ENCODE data around the gene OR2AG2. TPM values are rescaled to one million over a fixed set of nuclear protein-coding genes. Genes with fewer than 3 reads are reported as not detected.
A peak's percentile ranks its signal among the peaks of the same experiment; 100 is the strongest.

The OR2AG2 gene
- total RNA-seq, 2 experiments from 2014 or later, result not detected

DNA sequence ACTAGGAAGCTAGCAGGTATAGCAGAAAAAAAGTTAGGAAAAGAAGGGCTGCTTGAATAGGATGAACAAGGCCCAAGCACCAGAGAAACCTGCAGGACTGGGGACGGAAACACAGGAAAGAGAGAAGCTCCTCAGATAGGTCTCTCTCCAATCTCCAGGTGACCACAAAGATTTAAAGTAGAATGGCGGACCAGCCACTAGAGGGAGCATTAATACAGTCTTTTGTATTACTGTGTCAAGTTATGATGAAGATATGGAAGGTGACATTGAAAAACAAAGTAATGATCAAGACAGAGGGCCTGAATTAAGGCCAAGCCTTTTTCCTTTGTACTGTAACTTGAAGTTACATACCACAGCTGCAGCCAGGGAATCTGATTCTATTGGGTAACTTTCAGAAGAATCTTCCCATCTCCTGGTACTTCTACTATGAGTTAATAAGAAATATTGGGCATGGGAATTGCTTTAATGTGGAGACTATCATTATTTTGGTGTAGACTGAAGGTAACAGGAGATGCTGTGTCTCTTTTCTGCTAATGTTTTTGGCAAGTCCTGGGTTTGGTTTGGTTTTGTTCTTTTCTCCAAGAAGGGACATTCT is 33.8 kb downstream of the OR2AG2 start:
- peaks cover 17% of the 10 kb centered on the region for H3K36me3 Mint-ChIP-seq
- intact Hi-C loops (cut with micrococcal nuclease), result loop anchor here (1.0 to 10.0 kb wide), 5 partner anchors 8 to 957 kb away; partner anchors contain the start of gene CNGA4
- H3K4me1 Mint-ChIP-seq (ENCODE audit: low read depth), result peaks cover 89% of the 10 kb centered on the region
- peak; percentile 67 for DNase-seq
- H3K4me3 Mint-ChIP-seq, result no peak overlapping the region
- H3K27ac Mint-ChIP-seq, result peak overlapping the region; percentile 53
- H3K27me3 Mint-ChIP-seq, result no peaks in the 10 kb centered on the region
- H3K9me3 Mint-ChIP-seq, result no peaks in the 10 kb centered on the region
- POLR2A ChIA-PET, result interaction anchor here (0.7 to 2.6 kb wide), 3 partner anchors 8 to 55 kb away, joined by 3 to 17 read pairs (median 5); partner anchors contain the start of gene MRPL17
- CTCF ChIA-PET, result interaction anchor here (0.7 to 17.6 kb wide), 17 partner anchors 10 to 359 kb away, joined by 3 to 527 read pairs (median 5); partner anchors contain the start of genes MRPL17, TAF10 and TPP1

DNA sequence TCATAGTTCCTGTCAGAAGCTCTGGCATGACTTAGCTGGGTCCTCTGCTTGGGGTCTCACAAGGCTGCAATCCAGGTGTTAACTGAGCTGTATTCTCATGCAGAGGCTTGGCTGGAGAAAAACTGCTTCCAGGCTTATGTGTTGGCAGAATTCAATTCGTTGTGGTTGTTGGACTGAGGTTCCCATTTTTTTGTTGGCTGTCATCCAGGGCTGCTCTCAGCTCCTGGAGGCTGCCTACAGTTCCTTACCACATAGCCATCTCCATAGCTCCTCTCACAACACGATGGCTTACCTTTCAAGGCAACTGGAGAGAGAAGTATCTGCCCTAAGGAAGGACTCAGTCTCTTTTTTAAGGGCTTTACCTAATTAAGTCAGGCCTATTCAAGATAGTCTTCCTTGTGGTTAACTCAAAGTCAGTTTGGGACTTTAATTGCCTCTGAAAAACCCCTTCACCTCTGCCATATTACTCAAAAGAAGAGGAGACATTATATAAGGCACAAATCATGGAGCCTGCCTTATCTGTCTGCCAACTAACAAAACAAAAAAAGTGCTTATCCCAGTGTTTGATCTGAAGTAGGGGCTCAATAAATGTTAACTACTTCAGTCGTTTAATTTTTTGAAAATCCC is 35.2 kb downstream of the OR2AG2 start:
- Mint-ChIP-seq H3K4me3 (peak overlapping the region; percentile 38), H3K4me1 (ENCODE audit: low read depth) (peaks cover 84% of the 10 kb centered on the region), H3K9me3 (peaks cover under 1% of the 10 kb centered on the region), H3K27me3 (no peaks in the 10 kb centered on the region), H3K27ac (peak overlapping the region; percentile 78), H3K36me3 (peaks cover 20% of the 10 kb centered on the region)
- ChIA-PET CTCF (interaction anchor here (1.0 to 17.6 kb wide), 9 partner anchors 9 to 53 kb away, joined by 3 to 527 read pairs (median 14); partner anchors contain the start of gene MRPL17), POLR2A (interaction anchor here (2.6 kb wide), 1 partner anchor 10 kb away, joined by 17 read pairs; no protein-coding TSS in a partner anchor)
- intact Hi-C loops (cut with micrococcal nuclease), result loop anchor here (1.0 to 10.0 kb wide), 5 partner anchors 14 to 958 kb away; partner anchors contain the start of gene CNGA4
- no peak for DNase-seq

GRCh38 chr11:6735306-6735705 is 36.5 kb downstream of the OR2AG2 start:
- ChIA-PET CTCF (interaction anchor here (0.7 to 17.6 kb wide), 4 partner anchors 13 to 253 kb away, joined by 3 to 527 read pairs (median 3); no protein-coding TSS in a partner anchor), POLR2A (interaction anchor here (1.1 kb wide), 1 partner anchor 52 kb away, joined by 5 read pairs; the partner anchor contains the start of gene MRPL17)
- peaks cover 81% of the 10 kb centered on the region for H3K4me1 Mint-ChIP-seq (ENCODE audit: low read depth)
- H3K4me3 Mint-ChIP-seq, result peak overlapping the region; percentile 20
- H3K27me3 Mint-ChIP-seq, result no peaks in the 10 kb centered on the region
- peaks cover 3% of the 10 kb centered on the region for H3K9me3 Mint-ChIP-seq
- H3K36me3 Mint-ChIP-seq, result peaks cover 20% of the 10 kb centered on the region
- intact Hi-C loops (cut with micrococcal nuclease), result loop anchor here (2.0 to 10.0 kb wide), 3 partner anchors 129 to 959 kb away; partner anchors contain the start of gene CNGA4
- H3K27ac Mint-ChIP-seq, result peak overlapping the region; percentile 78
- no peak for DNase-seq

DNA sequence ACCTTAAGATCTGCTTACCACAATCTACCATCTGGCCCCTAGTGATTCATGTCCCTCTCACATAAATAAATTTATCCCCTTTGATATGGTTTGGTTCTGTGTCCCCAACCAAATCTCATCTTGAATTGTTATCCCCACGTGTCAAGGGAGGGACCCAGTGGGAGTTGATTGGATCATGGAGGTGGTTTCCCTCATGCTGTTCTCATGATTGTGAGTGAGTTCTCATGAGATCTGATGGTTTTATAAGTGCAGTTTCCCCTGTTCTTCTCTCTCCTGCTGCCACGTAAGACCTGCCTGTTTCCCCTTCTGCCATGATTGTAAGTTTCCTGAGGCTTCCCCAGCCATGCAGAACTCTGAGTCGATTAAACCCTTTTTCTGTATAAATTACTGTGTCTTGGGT is 37.2 kb downstream of the OR2AG2 start:
- peaks cover 81% of the 10 kb centered on the region for H3K4me1 Mint-ChIP-seq (ENCODE audit: low read depth)
- no peaks in the 10 kb centered on the region for H3K27me3 Mint-ChIP-seq
- peak; percentile 32 for DNase-seq
- peak overlapping the region; percentile 78 for H3K27ac Mint-ChIP-seq
- intact Hi-C loops (cut with micrococcal nuclease), result loop anchor here (2.0 to 10.0 kb wide), 3 partner anchors 128 to 960 kb away; partner anchors contain the start of gene CNGA4
- peaks cover 3% of the 10 kb centered on the region for H3K9me3 Mint-ChIP-seq
- ChIA-PET CTCF (interaction anchor here (0.7 to 17.6 kb wide), 4 partner anchors 12 to 252 kb away, joined by 3 to 527 read pairs (median 3); no protein-coding TSS in a partner anchor), POLR2A (interaction anchor here (1.1 kb wide), 1 partner anchor 51 kb away, joined by 5 read pairs; the partner anchor contains the start of gene MRPL17)
- peak overlapping the region; percentile 12 for H3K4me3 Mint-ChIP-seq
- H3K36me3 Mint-ChIP-seq, result peaks cover 22% of the 10 kb centered on the region

DNA sequence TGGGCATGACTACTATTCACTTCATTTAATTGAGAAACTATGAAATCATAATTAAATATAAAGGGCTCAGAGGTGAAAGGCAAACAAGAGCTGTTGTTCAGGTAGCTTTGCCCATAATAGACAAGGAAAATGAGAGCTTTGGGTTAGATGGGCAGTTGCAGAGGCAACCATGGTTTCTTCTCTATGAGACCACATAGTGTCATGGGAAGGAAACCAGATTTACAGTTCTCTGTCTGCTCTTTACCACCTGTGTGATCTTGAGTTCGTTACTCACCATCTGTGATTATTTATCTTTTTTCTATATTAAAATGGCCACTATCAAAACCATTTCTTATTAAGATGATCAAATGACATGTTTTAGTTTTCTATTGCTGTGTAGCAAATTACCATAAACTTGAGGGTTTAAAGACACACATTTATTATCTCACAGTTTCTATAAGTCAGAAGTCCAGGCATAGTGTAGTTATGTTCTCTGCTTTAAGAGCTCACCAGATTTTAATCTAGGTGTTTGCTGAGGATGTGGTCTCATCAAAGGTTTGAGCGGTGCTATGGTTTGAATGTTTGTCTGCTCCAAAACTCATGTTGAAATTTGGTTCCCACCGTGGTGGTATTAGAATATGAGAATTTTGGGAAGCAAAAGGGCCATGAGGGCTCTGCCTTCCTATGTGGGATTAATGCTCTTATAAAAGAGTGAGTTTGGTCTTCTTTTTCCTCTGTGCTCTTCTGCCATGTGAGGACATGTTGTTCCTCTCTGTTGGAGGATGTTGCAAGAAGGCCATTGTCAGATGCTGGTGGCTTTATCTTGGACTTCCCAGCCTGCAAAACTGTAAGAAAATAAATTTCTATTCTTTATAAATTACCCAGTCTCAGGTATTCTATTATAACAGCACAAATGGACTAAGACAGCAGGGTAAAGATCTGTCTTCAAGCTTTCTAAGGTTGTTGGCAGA is 38.2 kb downstream of the OR2AG2 start:
- H3K27ac Mint-ChIP-seq, result peak overlapping the region; percentile 78
- ChIA-PET POLR2A (interaction anchor here (0.6 to 1.4 kb wide), 5 partner anchors 9 to 39 kb away, joined by 3 to 4 read pairs (median 3); no protein-coding TSS in a partner anchor), CTCF (interaction anchor here (1.0 to 17.6 kb wide), 5 partner anchors 9 to 23 kb away, joined by 3 to 527 read pairs (median 4); no protein-coding TSS in a partner anchor)
- H3K4me1 Mint-ChIP-seq (ENCODE audit: low read depth), result peaks cover 82% of the 10 kb centered on the region
- intact Hi-C loops (cut with micrococcal nuclease), result loop anchor here (2.0 to 10.0 kb wide), 3 partner anchors 13 to 961 kb away; no protein-coding TSS in a partner anchor
- H3K36me3 Mint-ChIP-seq, result peaks cover 23% of the 10 kb centered on the region
- H3K9me3 Mint-ChIP-seq, result peaks cover 3% of the 10 kb centered on the region
- no peak for DNase-seq
- no peak overlapping the region for H3K4me3 Mint-ChIP-seq
- H3K27me3 Mint-ChIP-seq, result no peaks in the 10 kb centered on the region

- H3K27ac Mint-ChIP-seq, result peak overlapping the region; percentile 52
- no peaks in the 10 kb centered on the region for H3K27me3 Mint-ChIP-seq
- CTCF ChIA-PET, result interaction anchor here (0.8 to 4.2 kb wide), 6 partner anchors 9 to 30 kb away, joined by 3 to 39 read pairs (median 10); no protein-coding TSS in a partner anchor
- H3K4me3 Mint-ChIP-seq, result no peak overlapping the region
- no peak for DNase-seq
- POLR2A ChIA-PET, result interaction anchor here (0.6 to 1.3 kb wide), 2 partner anchors 21 to 34 kb away, joined by 4 read pairs; no protein-coding TSS in a partner anchor
- H3K36me3 Mint-ChIP-seq, result peaks cover 23% of the 10 kb centered on the region
- H3K9me3 Mint-ChIP-seq, result peaks cover 5% of the 10 kb centered on the region
- H3K4me1 Mint-ChIP-seq (ENCODE audit: low read depth), result peaks cover 77% of the 10 kb centered on the region
- intact Hi-C loops (cut with micrococcal nuclease), result no loop called here
Observed at GRCh38 chr11:6727971-6728760, 43.6 kb downstream of the OR2AG2 start.

GRCh38 chr11:6725386-6725896 is 46.3 kb downstream of the OR2AG2 start:
- POLR2A ChIA-PET, result interaction anchor here (1.0 kb wide), 1 partner anchor 8 kb away, joined by 3 read pairs; no protein-coding TSS in a partner anchor
- intact Hi-C loops (cut with micrococcal nuclease), result no loop called here
- Mint-ChIP-seq H3K36me3 (peaks cover 37% of the 10 kb centered on the region), H3K27ac (peak overlapping the region; percentile 61), H3K4me1 (ENCODE audit: low read depth) (peaks cover 88% of the 10 kb centered on the region), H3K27me3 (no peaks in the 10 kb centered on the region), H3K9me3 (peaks cover 2% of the 10 kb centered on the region), H3K4me3 (no peak overlapping the region)
- CTCF ChIA-PET, result interaction anchor here (0.8 to 0.9 kb wide), 2 partner anchors 14 to 30 kb away, joined by 3 to 5 read pairs; no protein-coding TSS in a partner anchor
- no peak for DNase-seq

GRCh38 chr11:6724013-6724412 is 47.8 kb downstream of the OR2AG2 start:
- Mint-ChIP-seq H3K27me3 (no peaks in the 10 kb centered on the region), H3K36me3 (peaks cover 43% of the 10 kb centered on the region), H3K4me1 (ENCODE audit: low read depth) (peaks cover 92% of the 10 kb centered on the region), H3K9me3 (peaks cover 4% of the 10 kb centered on the region), H3K4me3 (no peak overlapping the region), H3K27ac (no peak overlapping the region)
- ChIA-PET POLR2A (no interaction called here), CTCF (interaction anchor here (0.6 to 3.6 kb wide), 4 partner anchors 13 to 33 kb away, joined by 3 to 14 read pairs (median 4); no protein-coding TSS in a partner anchor)
- intact Hi-C loops (cut with micrococcal nuclease), result no loop called here
- DNase-seq, result no peak

- no peak for DNase-seq
- H3K27ac Mint-ChIP-seq, result peak overlapping the region; percentile 35
- no peaks in the 10 kb centered on the region for H3K27me3 Mint-ChIP-seq
- peaks cover 79% of the 10 kb centered on the region for H3K4me1 Mint-ChIP-seq (ENCODE audit: low read depth)
- no peak overlapping the region for H3K4me3 Mint-ChIP-seq
- peaks cover 45% of the 10 kb centered on the region for H3K36me3 Mint-ChIP-seq
- CTCF ChIA-PET, result interaction anchor here (0.7 to 3.6 kb wide), 7 partner anchors 11 to 342 kb away, joined by 3 to 15 read pairs (median 5); no protein-coding TSS in a partner anchor
- H3K9me3 Mint-ChIP-seq, result peaks cover 19% of the 10 kb centered on the region
- POLR2A ChIA-PET, result interaction anchor here (1.3 kb wide), 1 partner anchor 26 kb away, joined by 4 read pairs; no protein-coding TSS in a partner anchor
- intact Hi-C loops (cut with micrococcal nuclease), result no loop called here
Observed at GRCh38 chr11:6721343-6721742, 50.4 kb downstream of the OR2AG2 start.

- Mint-ChIP-seq H3K4me1 (ENCODE audit: low read depth) (peaks cover 71% of the 10 kb centered on the region), H3K4me3 (no peak overlapping the region), H3K27me3 (no peaks in the 10 kb centered on the region), H3K9me3 (peaks cover 19% of the 10 kb centered on the region), H3K27ac (no peak overlapping the region), H3K36me3 (peaks cover 50% of the 10 kb centered on the region)
- POLR2A ChIA-PET, result no interaction called here
- no peak for DNase-seq
- intact Hi-C loops (cut with micrococcal nuclease), result no loop called here
- CTCF ChIA-PET, result interaction anchor here (0.9 to 6.7 kb wide), 6 partner anchors 9 to 38 kb away, joined by 4 to 37 read pairs (median 6); no protein-coding TSS in a partner anchor
Observed at GRCh38 chr11:6719576-6719975, 52.2 kb downstream of the OR2AG2 start.
